ENCODE data around the gene CTIF.
"Not testable (repeated sequence)": the region's sequence is repeated elsewhere in the genome, so short reads cannot be mapped to it uniquely, and the experiment has no call there.

CTIF gene

DNA sequence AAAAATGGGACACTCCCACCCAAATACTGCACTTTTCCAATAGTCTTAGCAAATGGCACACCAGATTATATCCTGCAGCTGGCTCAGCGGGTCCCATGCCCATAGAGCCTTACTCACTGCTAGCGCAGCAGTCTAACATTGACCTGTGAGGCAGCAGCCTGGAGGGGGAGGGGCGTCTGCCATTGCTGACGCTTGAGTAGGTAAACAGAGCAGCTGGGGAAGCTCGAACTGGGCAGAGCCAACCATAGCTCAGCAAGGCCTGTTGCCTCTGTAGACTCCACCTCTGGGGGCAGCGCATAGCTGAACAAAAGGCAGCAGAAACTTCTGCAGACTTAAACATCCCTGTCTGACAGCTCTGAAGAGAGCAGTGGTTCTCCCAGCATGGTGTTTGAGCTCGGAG, 110.4 kb downstream of the CTIF start:
- no peak for DNase-seq

DNA sequence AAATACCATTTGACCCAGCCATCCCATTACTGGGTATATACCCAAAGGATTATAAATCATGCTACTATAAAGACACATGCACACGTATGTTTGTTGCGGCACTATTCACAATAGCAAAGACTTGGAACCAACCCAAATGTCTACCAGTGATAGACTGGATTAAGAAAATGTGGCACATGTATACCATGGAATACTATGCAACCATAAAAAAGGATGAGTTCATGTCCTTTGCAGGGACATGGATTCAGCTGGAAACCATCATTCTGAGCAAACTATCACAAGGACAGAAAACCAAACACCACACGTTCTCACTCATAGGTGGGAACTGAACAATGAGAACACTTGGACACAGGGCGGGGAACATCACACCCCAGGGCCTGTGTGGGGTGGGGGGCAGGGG, 115.8 kb downstream of the CTIF start:
- not testable (repeated sequence) for DNase-seq

DNA sequence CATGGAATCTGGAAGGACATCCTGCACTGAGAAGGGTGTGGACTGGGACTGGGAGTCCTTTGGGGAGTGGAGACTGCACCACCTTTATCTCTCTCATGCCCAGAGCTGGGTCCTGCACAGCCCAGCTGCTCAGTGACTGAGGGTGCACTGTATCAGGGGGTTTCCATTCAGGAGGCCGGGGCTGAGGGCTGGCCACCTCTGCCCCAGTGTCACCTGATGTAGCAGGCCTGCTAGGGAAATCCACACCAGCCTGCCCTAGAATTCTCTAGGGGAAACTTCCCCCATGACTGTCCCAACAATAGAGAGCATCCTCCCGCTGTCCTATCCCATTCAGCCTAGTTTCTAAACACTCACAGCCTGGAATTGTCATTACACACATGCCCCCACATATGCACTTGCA, 116.7 kb downstream of the CTIF start:
- DNase-seq: no peak

DNA sequence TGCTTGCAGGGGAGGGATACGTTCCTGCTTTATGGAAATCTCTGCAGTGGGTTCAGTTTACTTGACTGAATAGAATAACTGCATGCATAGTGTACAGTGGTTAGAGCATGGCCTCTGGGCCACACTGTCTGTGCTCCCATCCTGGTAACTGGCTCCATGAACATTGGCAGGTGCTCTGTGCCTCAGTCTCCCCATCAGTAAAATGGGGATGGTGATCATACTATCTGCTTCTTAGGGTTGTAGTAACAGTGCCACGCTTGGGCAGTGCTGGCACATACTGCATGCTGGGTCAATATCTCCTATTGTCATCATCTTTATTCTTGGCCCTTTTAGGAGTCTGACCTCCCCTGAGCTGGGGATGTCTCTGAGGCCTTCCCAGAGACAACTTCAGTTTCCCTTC, 117.3 kb downstream of the CTIF start:
- no peak for DNase-seq

DNA sequence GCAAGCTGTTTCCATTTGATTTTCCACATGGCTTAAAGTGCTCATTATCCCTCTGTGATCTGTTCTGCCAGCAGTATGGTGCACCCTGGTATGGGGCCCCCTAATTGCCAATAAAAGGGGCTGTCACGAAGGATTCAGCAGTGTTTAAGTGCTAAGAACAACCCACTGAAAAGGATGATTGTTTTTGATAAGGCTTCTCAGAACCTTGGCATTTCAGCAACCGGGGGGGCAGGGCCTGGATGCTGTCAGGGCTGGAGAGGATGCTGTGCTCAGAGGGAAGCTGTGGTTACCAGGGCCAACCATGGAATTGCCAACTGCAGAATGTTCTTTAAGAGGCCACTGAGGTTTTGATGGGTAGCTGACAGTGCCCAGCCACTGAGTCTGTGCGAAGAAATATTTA, 117.8 kb downstream of the CTIF start:
- DNase-seq: no peak

DNA sequence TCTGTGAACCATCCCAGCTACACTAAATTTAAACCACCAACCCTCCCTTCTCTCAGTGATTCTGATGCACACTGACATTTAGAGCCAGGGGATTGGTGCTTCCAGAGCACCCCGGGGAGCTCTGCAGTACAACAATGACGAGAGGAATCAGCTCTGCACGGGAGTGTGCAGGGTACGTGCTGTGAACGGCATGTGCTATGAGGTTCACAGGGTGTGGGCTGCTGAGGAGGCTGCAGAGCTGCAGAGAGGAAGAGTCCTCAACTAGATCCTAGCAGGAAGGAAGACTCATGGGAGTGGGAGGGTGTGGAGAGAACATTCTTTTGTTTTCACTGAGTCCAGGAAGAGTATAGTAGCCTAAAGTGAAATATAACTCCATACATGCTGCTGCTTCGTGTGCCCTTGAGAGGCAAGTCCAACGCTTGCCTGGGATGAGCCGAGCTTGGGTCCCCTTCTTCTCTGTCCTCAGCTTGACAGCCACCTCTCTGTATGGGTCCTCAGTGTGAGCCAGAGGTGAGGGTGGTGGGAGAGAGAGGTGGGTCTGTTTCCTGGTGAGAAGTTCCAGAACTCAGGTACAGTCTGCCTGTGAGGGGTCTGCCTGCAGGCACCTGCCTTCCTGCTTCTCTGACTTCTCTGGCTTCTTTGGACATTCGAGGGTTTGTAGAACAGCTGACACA, 118.8 kb downstream of the CTIF start:
- DNase-seq: no peak

DNA sequence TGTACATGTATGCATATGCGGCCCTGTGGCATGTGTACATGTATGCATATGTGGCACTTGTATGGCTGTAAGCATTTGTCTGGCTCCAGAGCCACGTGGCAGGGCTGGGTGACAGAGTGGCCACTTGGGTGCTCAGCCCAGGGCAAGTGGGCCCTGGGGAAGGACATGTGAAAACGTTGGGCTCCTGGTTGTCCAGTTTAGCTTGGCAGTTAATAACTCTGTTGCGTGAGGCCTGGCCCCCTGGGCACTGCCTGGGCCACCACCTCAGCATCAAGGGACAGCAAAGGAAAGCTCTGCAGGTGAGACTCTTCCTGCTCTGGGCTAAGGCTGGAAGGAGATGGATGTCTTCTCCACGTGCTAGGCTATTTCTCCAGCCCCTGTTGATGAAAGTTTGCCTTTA, 119.9 kb downstream of the CTIF start:
- no peak for DNase-seq

DNA sequence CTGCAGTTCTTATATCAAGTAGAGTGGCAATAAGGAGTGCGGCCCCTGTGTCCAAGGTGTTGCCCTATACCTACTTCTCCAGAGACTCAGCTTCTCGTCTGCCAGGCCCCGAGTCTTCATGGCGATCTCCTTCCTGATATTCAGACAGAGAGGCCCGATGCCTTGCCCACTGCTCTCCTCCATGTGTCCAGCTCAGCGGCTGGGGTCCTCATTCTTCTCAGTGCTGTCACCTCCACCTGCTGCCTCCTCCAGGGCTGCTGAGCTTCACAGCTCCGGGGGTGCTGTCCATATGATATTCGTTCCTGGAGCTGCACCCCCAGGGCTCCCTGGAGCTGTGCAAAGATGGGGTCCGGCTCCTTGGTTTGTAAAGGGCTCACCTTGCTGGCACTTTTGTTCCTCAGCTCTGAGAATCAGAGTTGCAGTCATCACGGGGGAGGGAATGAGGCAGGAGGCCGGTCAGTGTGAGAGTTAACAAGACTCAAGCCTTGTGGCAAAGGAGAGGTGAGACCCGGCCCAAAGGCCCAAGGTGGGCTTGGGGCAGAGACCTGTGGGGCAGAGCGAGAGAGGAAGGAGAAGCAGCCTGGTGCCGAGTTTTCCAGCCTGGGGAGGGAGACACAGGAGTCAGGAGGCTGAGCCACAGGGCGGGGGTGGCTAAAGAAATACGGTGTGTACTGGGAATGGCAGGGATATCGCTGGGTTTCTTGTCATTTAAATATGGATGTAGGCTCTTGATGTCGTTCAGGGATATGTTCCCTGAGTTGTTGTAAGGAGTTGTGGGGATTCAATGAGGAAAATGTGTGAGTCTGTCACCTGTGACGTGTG, 120.6 kb downstream of the CTIF start:
- DNase-seq: no peak

DNA sequence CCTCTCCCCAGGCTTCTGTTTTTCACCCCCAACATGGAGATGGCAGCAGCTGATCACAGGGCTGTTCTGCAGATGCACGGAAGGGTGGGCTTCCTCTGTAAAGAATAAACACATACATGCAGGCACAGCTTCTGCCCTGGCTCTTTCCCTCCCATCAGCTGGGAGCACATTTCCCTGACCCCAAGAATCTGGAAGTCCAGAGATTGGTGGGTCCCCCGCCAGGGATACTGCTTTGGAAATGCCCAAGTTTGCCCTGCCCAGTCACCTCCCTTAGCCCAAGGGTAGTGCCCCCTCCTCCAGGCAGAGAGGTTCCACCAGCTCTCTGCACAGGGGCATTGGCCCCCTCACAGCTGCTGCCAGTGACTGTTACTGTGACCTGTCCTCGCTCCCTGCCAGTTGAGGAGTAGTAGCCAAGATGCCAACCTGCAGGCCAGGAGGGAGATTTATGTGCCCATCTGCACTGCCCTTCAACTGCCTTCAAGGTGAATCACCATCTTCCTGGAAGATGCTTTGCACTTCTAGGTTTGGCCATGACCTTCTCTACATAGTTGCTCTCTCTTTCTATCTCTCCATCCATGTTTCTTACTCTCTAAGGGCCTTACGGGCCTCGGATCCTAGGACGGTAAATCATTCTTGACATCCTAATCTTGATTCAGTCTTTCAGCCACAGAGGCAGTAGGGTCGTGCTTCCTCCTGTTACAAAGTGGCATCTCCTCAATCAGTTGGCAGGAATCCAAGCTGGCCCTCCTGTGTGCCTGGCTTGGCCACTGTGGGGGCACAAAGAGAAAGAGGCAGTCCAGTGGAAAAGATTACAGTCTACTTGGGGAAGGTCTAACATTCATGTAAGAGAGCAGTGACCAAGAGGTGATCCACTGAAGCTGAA, 121.8 kb downstream of the CTIF start:
- no peak for DNase-seq

DNA sequence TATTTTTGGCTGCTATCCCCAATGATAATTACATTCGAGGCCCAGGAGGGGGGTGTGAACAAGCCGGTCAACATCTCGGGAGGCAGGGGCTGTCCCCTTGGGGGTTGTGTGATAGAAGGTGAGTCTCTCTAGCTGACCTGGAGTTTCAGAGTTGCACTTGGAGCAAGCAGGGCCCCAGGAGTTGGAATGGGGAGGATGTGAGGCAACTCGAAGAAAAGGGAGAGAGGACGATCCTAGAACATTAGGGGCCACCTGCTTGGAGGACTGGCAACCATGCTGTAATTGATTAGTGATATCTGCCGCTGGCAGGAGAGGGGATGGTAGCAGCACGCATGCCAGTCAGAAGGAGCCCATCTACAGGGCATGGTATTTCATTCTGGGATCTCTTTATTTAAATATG, 122.6 kb downstream of the CTIF start:
- no peak for DNase-seq

DNA sequence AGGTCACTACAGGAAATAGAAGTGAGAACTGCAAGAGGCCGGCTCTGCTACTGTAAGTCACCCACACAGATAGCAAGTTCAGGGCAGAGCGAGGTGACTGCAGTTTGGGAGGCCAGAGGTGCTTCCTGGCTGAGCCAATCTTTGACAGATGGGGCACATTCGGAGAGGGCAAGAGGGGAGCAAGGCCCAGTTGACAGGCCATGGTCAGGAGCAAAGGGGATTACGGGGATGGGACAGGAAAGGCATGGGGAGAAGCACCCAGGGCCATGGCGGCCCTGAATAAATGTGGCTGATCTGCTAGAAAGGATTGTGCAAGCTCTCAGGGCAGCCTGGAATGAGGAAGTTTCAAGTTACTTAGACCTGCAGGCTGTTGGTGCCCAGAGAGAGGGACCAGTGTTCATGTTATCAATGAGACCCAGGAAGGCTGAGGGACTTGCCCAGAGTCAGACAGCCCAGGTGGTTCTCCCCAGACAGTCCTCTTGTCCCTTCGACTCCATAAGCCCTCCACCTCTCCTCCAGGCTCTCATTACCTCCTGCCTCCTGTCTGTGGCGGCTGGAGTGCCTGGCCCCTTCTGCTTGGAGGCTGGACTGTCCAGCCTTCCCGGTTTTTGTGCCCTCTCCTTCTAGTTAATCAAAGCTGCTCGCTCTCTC, 123.3 kb downstream of the CTIF start:
- DNase-seq: no peak

DNA sequence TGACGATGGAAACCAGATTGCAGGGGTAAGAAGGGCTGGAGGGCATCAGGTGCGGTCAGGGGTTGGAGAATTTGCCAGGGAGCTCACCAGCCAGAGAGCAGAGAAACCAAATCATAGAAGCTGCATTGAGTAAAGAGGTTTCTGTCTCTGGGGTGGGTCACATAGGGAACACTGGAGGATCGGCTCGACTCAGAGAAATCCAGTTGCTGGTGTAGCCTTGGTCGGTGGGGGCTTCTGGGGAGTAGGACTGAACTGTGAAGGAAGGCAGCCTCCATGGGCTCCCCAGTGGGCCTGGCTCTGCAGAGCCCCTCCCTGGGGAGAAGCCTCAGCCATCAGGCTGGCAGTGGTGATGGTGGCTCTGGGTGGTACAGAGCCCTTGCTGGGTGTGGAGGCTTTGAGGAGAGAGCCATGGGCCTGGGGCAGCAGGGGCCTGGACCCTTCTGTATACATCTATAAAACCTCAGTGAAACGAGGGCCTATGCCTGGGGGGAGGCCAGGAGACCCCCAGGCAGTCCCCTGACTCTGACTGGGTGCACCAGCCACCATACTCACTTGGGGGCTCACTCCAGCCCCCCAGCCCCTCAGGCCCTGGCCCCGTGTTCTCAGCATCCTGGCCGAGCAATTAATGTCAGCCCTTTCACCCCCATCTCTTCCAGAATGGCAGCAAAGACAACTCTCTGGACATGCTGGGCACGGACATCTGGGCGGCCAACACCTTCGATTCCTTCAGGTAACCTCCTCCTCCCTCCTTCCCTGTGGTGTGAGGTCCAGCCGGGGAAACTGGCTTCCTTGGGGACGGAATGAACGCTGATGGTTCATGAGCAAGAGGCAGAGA, 124.5 kb downstream of the CTIF start:
- no peak for DNase-seq

DNA sequence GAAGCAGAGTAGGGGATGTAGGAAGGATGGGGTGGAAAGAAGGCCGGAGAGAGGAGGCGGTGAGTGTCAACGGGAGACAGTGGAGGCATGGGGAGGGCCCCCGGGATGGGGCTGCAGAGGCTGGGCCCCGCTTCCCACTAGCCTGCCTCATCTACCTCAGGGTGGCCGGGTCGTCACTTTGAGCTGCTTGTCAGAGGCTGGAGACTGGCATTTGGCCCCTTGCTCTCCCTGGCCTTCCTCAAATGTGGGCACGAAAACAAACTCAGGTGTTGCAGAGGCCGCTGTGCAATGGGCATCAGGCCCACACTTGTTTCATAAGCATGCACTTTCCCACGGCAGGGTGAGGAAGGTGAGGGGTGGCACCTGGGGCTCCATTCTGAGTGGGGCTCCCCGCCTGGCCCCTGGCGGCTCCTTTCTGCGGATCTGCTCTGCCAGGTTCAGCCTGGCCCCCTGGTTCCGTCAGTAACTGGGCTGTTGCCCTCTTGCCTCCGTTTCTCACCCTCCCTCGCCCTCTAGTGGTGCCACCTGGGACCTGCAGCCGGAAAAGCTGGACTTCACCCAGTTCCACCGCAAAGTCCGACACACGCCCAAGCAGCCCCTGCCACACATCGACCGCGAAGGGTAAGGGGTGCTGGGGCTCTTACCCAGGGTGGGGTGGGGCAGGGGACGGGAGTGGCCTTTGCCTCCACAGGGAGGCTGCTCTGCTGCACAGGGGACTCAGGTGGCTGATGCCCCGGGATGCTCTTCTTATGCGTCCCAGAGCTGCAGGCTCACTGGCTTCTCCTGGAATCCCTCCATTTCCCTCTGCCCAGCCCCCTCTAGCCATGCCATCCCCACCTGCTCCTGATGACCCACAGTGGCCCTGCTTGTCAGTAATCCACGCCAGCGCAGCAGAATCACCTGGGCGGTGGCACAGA, 125.4 kb downstream of the CTIF start:
- peak; percentile 71 for DNase-seq

DNA sequence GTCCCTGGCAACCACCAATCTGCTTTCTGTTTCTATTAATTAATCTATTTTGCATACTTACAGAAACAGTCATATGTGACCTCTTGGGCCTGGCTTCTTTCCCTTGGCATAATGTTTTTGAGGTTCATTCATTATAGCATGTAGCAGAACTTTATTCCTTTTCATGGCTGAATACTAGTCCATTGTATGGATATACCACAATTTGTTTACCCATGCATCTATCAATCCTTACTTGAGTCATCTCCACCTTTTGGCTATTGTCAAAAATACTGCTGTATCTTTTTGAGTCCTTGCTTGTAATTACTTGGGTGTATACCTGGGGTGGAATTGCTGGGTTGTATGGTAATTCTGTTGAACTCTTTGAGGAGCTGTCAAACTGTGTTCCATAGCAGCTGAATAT, 126.8 kb downstream of the CTIF start:
- no peak for DNase-seq

DNA sequence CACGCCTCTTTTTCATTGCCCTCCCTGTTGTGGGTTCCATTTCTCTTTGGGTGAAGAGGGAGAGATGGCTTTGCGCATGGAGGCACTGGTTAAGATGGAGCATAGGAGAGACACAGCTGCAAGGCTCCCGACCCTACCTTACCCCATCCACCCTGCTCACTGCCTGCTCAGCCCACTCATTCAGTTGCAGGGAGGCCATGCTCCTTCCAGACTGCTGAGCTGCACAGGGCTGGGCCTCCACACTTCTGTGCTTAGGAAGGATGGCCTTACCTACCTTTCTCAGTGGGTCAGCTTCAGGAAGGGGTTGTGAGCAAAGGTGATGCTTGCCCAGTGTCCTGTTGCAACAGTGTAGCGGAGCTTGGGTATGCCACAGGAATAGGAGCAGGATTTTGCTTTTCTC, 127.8 kb downstream of the CTIF start:
- no peak for DNase-seq

DNA sequence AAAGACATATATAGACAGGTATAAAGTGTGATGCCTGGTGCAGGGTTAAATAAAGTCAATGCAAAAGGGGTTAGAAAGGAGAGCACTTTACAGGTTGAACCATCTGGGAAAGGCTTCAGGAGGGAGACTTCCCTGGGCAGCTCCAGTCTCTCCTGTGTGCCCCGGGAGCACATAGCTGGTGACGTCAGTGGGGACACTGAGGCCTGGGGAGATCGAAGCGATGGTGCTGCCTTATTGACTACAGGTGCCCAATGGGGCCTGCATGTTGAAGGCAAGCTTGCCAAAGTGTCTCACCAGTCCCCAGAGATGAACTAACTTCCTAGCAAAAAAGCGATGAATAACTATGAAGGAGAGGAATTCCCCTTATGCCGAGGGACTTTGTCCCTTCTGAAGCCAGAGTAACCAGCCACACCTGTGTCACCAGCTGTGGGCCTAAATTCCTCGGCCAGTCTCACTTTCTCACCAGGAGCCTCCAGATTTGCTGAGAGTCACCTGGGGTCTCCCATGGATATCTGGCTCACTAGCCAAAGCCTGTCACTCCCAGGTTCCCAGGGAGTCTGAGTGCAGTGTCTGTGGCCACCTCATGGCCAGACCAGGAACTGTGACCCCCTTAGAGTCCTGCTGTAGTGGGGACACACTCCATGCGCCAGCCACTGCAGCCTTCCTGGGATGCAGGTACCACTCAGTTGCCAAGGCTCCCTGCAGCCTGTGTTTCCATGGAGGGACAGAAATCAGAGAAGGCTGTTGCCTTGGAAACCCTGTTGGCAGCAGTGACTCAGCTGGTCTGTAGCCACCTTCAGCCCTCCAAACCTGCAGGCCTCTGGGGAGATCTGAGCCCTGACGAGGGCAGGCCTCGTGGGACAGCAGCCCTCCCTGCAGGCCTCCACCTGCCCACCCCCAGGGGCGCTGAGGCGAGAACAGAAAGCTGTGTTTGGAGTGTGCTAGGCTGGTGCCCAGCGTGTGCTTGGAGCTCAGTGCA, 128.7 kb downstream of the CTIF start:
- no peak for DNase-seq

DNA sequence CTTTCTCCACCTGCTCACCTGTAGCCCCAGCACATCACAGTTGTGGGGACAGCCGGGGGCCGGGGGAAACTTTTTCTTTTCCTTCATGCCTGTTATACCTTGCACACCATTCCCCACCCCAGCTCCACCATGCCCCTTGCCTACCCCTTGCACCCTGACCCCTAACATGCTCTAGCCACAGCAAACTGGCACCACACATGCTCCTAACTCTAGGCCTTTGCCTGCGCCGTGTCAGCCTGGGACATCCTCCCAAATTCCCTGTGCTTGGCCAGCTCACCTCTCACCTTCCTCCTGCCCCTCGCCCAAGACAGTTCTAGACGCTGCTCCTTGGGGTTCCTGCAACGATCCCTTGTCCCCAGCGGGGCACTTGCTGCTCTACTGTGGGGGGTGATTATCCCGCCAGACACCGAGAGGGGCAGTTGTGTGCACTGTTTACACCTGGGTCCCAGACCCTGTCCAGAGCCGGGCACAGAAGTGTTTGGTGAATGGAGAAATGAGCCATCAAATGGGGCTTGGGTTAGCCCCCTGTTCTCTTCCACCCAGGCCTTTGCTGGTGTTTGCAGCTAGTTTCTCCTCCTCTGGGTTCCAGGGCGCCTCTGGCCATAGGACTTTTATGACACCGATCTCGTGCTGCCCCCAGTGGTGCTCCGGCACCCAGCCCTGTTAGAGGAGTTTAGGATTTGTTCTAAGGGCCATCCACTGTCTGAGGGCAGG, 129.8 kb downstream of the CTIF start:
- DNase-seq: no peak

DNA sequence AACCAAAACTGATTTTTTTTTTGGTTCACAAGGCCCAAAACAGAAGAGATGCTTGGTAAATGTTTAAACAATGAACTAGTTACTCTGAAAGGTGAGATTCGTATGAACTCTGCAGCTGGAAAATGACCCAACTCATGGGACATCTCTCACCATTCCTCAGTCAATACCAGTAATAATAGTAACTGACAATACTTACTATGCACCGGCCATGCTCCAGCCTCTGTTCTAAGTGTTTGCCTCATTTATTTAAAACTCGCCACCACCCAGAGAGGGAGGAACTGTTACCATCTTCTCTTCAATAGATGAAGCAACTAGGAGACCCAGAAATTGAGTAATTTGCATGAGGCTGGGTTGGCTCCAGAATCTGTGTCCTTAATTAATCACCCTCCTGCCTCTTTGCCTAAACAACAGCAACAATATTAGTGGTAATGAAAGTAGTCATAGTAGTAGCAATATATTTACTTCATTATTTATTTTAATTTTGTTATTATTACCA, 130.4 kb downstream of the CTIF start:
- no peak for DNase-seq

All from activated CD4-positive, CD25-positive, alpha-beta regulatory T cell treated with anti-CD3 and anti-CD28 coated beads, Interleukin-2, amount 50 U/mL, for 72 hours (primary cell).